ENCODE results near the gene CAPN12. TPM values are rescaled to one million over a fixed set of nuclear protein-coding genes. Genes with fewer than 3 reads are reported as not detected.

CAPN12 gene
- total and polyA plus RNA-seq, 2 of the 4 experiments (the other 2 are of a cell fraction): 0.18 to 0.97 TPM

DNA sequence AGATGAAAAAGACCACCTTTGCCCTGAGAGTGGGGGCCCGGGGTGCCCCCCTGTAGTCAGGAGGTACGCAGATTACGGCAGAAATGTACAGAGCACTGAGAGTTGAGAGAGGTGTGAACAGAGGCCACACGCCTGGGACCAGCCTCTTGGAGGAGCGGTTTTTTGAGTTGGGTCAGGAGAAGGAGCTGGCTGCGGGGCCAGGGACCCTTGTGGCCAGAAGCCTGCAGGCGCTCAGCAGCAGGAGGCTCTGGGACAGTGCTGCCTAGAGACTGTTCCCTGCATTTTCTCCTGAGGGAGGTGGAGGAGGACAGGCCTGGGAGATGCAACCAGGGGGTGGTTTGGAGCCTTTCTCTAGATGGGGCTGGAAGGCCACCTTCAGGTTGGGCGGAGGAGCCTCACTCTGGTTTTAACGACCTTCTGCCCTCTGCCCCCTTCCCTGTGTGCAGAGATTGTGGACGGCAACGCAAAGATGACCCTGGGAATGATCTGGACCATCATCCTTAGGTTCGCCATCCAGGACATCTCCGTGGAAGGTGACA, 39.7 kb downstream of the CAPN12 start:
- H3K27me3 ChIP-seq (ENCODE audit: control insufficient read depth, insufficient read depth, low read length): no peaks in the 10 kb centered on the region
- H3K9me3 ChIP-seq (ENCODE audit: control insufficient read depth, insufficient read depth, low read length): no peaks in the 10 kb centered on the region
- DNase-seq: no peak
- peaks cover 8% of the 10 kb centered on the region for H3K9me1 ChIP-seq (ENCODE audit: insufficient read depth, low read length)
- no peak overlapping the region for H4K8ac ChIP-seq (ENCODE audit: low read depth in 2 of 2, low read length in 2 of 2)
- no peak overlapping the region for H2AFZ ChIP-seq (replicated peaks; ENCODE audit: low read length, poor library complexity)
- intact Hi-C loops (cut with micrococcal nuclease) (no loop called here), dilution Hi-C loops (cut with HindIII; ENCODE audit: low sequenced_read_pairs, unreplicated experiment) (no loop called here), in situ Hi-C loops (cut with MboI; ENCODE audit: low sequenced_read_pairs) (no loop called here)
- H2AK5ac ChIP-seq (ENCODE audit: low read depth, low read length): no peak overlapping the region
- H3K4me1 ChIP-seq (ENCODE audit: control insufficient read depth, insufficient read depth, low read length): peaks cover 22% of the 10 kb centered on the region
- H3K27ac ChIP-seq (ENCODE audit: insufficient read depth, low read length): no peak overlapping the region
- no peak overlapping the region for H3K18ac ChIP-seq (ENCODE audit: low read depth, low read length)
- H3K14ac ChIP-seq (replicated peaks; ENCODE audit: low read depth, low read length): no peak overlapping the region
- BruUV-seq (replicated peaks): no TSS peak
- H2AK9ac ChIP-seq (replicated peaks; ENCODE audit: low read depth, low read length, poor library complexity): no peak overlapping the region
- CTCF ChIA-PET: no interaction called here
- 100% methylated on average over 9 of the region's 13 CpGs; no CpG with 5 or more reads in 1 of the 2 experiments for WGBS, 2 experiments (ENCODE audit: extremely low coverage in 2 of 2, insufficient read length in 1 of 2)
- H3K56ac ChIP-seq (ENCODE audit: extremely low read depth, insufficient read depth, low read length): no peak overlapping the region
- no peak overlapping the region for H4K91ac ChIP-seq (ENCODE audit: insufficient read depth, low read depth, low read length)
- peaks cover 68% of the 10 kb centered on the region for H4K20me1 ChIP-seq (ENCODE audit: insufficient read depth, low read length)
- no peak overlapping the region for H2BK120ac ChIP-seq (ENCODE audit: low read depth, low read length)
- no peak overlapping the region for H2BK20ac ChIP-seq (ENCODE audit: low read depth, low read length)
- H3K4me2 ChIP-seq (ENCODE audit: low read depth, low read length): no peak overlapping the region
- H3K9ac ChIP-seq (ENCODE audit: low read depth, low read length): no peak overlapping the region
- H4K5ac ChIP-seq (ENCODE audit: low read depth, low read length): no peak overlapping the region
- H2BK15ac ChIP-seq (ENCODE audit: low read depth, low read length): no peak overlapping the region
- H3K4ac ChIP-seq (ENCODE audit: low read depth, low read length): no peak overlapping the region
- POLR2A ChIA-PET (ENCODE audit: unreplicated experiment): no interaction called here
- H3K23ac ChIP-seq (ENCODE audit: low read depth, low read length): no peak overlapping the region
- H3K4me3 ChIP-seq (ENCODE audit: insufficient read depth, low read depth, low read length): no peak overlapping the region
- H3K79me1 ChIP-seq (ENCODE audit: low read depth in 1 of 2, low read length in 2 of 2): peaks cover 27 to 99% of the 10 kb centered on the region in 2 experiments
- H3K36me3 ChIP-seq (ENCODE audit: control insufficient read depth, insufficient read depth, low read length): peaks cover 88% of the 10 kb centered on the region
- TF ChIP-seq BHLHE40 (IDR thresholded peaks at IDR 0.05; ENCODE audit: low read depth, low read length) (no peak), USF2 (IDR thresholded peaks at IDR 0.05; ENCODE audit: low read depth, low read length) (no peak), RFX5 (IDR thresholded peaks at IDR 0.05; ENCODE audit: low read depth, low read length) (no peak), SMC3 (IDR thresholded peaks at IDR 0.05; ENCODE audit: low read depth, low read length) (no peak), CEBPB (IDR thresholded peaks at IDR 0.05; ENCODE audit: low read depth, low read length) (no peak), CHD1 (IDR thresholded peaks at IDR 0.05; ENCODE audit: low read depth, low read length) (no peak), MAFK (IDR thresholded peaks at IDR 0.05; ENCODE audit: low read depth, low read length) (no peak), FOS (IDR thresholded peaks at IDR 0.05; ENCODE audit: low read depth, low read length) (no peak)
- TF ChIP-seq, protein P1, sequence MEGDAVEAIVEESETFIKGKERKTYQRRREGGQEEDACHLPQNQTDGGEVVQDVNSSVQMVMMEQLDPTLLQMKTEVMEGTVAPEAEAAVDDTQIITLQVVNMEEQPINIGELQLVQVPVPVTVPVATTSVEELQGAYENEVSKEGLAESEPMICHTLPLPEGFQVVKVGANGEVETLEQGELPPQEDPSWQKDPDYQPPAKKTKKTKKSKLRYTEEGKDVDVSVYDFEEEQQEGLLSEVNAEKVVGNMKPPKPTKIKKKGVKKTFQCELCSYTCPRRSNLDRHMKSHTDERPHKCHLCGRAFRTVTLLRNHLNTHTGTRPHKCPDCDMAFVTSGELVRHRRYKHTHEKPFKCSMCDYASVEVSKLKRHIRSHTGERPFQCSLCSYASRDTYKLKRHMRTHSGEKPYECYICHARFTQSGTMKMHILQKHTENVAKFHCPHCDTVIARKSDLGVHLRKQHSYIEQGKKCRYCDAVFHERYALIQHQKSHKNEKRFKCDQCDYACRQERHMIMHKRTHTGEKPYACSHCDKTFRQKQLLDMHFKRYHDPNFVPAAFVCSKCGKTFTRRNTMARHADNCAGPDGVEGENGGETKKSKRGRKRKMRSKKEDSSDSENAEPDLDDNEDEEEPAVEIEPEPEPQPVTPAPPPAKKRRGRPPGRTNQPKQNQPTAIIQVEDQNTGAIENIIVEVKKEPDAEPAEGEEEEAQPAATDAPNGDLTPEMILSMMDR (conservative IDR thresholded peaks at IDR 0.05; ENCODE audit: low read depth, low read length): no peak
- no peak for ATAC-seq (ENCODE audit: low read depth)
- no peak overlapping the region for H2BK5ac ChIP-seq (ENCODE audit: low read depth, low read length, poor library complexity, severe bottlenecking)

Measured in IMR-90 (cell line).